ENCODE measurements around the gene PKHD1.
A peak's percentile ranks its signal among the peaks of the same experiment; 100 is the strongest.

PKHD1 gene

DNA sequence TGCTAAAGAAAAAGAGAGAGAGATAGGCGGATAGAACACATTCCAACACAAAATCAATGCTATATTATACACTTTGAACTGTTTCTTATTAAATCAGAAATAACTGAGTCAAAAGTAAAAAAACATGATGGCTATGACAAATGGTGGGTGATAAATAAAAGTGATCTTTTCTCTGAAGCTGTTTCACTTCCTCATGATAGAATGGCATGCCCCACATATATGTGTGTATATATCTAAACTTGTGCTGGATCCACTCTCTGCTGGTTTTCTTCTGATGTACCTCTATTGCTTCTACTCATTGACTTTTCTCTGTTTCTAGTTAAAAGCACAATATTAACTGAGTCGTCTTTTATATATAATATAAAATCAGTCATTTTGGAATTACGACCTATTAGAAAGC, 429.9 kb downstream of the PKHD1 start:
- no peak for DNase-seq

DNA sequence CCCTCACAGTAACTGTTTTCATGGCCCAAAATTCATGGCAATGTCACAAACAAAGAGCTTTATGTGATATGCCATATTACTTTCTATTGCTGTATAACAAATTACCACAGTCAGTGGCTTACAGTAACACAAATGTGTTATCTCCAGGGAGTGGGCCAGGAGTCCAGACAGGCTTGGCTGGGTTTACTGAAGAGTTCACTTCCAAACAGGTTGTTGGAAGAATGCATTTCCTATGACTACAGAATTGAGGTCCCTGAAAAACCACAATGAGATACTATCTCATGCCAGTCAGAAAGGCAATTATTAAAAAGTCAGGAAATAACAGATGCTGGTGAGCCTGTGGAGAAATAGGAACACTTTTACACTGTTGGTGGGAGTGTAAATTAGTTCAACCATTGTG, 431.9 kb downstream of the PKHD1 start:
- no peak for DNase-seq

DNA sequence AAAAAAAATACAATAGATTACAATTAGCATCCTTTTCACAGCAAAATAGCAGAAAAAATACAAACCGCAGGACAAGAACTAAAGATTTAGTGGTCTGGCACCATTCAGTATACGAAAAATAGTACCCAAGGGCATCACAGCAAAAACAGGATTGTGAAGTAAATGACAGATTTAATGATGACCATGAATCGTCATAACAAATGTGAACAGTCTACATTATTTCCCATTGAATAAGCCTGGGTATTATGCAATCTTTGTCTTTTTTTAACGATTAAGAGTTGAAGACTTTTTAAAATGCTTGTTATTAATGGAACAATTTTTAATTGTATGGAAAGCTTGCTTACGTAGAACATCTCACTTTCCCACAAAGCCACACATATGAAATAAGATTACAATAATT, 432.8 kb downstream of the PKHD1 start:
- no peak for DNase-seq

DNA sequence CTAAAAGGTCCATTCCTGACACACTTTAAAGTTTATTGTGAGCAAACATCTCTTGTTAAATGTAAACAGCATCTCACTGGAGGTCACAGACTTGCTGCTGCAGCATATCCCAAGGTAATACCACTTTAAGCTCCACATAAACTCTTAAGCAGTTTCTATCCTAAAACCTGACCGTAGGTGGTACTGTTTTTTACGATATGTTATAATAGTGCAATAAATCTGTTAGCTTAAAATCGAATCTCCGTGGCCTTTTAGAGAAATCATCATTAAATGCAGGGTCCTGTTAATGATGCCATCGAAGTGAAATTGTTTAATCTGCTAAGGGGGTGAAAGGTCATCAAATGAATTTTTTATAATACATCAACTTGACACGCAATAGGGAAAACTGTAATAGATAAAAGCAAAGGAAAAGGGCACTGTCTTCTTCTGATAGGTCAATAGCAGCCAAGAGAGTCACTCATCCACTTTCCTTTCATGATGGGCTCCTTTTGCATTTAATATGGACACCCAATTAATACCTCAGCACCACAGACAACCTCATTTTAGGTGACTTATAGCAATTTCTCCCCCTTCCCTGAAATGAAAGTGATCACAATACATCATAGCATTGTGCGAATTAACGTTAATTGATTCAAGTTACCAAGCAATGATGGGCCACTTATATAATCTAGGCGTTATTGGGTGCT, 436.1 kb downstream of the PKHD1 start:
- no peak for DNase-seq

- DNase-seq = no peak
Measured at GRCh38 chr6:51648774-51649173, 438.6 kb downstream of the PKHD1 start.

- DNase-seq = no peak
Measured at GRCh38 chr6:51648236-51648635, 439.2 kb downstream of the PKHD1 start.

DNA sequence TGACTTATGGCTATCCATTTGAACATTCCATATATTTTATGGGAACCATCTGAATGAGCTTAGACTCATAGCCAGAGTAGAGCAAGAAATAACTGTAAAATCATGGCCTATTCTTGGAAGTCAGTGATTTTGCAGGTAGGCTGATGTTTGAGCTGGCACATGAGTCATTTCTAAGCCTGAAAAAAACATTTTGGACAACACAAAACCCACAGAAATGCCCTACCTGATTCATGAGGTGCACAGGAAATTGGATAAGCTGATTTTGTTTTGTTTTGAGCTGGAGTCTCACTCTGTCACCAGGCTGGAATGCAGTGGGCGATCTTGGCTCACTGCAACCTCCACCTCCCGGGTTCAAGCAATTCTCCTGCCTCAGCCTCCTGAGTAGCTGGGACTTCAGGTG, 443.0 kb downstream of the PKHD1 start:
- DNase-seq = no peak

DNA sequence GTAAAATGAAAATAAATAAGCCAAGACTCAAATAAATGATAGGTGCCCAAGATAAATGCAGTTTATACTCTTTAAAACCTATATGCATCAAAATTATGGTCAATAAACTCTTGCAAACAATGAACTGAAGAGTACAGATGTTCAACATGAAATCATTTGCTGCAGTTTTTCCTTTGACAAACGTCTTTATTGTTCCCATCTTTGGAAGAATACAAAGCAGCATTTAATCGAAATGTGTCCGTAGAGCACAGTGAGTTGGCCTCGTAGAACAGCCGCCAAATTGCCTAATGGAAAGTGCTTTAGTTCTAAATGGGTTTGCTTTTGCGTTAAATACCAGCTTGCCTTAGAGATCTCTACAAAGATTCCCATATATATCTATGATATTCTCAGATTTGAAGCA, 447.4 kb downstream of the PKHD1 start:
- DNase-seq = no peak

DNA sequence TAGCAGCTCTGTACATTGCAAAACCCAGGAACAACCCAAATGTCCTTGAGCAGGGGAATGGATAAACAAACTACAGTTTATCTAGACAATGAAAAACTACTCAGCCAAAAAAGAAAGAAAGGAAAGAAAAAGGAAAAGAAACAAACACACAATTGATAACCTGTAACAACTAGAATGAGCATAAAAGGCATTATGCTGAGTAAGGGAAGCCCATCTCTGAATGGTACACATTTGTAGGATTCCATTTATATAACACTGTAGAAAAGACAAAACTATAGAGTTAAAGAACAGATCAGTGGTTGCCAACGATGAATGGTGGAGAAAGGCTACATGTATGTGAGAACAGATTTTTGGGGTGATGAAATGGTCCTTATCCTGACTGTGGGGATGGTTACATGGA, 454.0 kb downstream of the PKHD1 start:
- no peak for DNase-seq

GRCh38 chr6:51630011-51630410, 457.4 kb downstream of the PKHD1 start:
- DNase-seq = no peak

DNA sequence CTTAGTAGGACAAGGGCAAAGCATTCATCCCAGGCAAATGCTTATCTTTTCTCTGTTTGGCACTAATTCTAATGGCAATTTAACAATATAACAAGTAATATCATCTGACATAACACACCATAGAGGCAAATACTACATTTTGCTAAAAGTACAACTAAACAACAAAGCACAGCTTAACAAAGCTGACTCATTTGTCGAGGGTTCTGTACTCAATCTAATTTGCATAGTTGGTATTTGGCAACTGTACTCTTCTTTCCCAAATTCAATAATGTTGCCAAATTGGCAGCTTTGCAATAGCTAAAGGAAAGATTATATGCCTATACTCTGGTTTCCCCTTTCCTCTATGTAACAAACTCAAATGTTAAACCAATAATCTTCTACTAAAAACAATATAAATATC, 461.0 kb downstream of the PKHD1 start:
- no peak for DNase-seq

DNA sequence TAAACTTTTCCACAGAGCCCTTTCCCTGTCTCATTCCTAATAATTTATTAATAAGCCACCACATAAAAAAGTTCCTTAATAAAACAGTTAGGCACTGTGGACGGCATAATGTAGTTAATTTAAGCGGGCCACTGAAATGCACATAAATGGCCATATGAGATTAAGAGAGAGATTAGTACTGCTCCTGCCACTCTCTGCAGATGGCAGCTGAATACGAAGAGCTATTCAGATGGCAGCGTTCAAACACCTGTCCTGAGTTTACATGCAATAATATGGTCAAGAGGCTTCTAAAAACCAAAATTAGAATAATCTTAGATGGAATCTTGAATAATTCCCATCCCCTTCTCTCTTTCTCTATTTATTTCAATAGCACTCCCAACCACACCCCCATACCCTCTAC, 461.8 kb downstream of the PKHD1 start:
- DNase-seq = no peak

DNA sequence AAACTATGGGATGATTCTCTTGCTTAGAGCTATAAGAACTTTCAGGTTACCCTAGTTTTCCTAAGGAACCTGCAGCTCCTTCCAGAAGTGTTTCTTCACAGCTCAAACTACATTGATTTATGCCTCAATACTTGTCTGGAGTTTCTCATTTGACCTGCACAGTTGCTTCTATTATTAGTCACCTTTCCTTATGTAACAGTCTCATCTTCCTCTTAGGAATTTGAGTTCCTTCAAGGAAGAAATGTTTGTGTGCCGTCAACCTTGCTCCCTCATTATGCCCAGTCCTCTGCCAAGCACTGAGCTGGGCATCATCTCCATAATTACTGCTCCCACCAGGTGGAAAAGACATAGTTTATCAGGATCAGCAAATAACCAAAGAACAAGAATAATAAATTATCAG, 466.4 kb downstream of the PKHD1 start:
- no peak for DNase-seq

DNA sequence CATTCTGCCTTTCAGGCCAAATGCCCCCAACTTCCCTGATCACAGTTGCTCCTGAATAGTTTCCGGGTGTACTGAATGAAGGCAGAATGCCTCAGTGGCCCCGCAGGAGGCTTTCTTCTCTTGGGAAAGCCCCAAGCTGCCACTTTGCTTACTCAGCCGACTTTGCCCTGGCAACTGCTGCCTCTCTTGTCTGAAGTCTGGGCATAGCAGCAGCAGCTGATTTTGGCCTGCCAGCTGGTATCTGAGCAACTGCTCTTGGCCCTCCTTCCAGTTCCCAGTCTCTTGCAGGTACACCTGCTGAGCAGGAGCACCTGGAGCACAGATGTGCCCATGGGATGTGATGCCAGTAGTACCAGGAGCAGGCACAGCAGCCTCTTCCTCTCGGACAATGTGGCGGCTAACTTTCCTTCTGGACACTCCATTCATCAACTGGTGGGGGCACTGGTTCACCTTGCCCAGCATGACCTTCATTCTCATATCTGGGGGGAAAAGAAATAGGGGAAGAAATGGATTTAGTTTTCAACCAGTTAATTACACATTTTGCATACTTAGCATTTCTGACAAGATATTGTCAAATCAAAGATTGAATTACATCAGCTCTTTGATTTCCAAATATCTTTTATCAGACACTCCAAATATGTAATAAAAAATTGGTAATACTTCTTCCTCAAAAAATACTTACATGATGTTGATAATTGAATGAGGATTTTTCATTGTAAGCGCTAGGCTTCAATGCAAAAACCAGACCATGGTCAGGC, 468.2 kb downstream of the PKHD1 start:
- no peak for DNase-seq

DNA sequence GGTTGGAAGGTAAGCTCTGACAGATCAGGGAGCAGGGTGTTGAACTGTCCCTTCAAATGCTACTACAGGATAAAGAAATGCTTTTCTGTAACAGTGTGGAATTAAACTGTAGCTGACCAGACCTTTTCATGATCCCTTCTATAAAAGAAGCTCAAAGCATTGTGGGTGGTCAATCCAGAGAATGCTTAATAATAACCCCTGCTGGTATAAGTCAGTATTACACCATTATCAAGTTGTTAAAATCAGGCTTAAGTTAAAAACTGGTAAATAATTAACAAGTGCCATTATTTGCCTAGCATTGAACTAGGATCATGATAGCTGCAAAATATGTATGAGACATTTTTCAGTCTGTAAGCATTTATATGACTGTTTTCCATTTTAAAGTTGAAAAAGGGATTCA, 468.9 kb downstream of the PKHD1 start:
- DNase-seq = no peak

DNA sequence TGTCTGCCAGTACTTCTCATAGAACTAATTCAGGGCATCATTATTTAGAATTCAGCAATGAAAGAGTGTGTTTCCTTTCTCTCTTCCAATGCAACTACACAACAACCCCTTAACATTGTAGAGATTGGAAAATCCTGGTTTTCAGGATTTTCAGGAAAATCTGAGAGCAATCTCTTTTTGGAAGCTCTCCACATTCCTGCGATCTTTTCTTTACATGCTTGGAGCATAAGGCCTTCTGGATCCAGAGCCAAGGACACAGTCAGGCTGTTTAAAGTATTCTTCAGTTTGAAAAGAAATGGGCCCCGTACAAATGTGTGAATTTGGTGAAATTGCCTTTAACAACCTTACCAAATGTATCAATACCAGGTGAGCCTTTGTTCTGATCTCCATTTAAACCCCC, 469.7 kb downstream of the PKHD1 start:
- DNase-seq = no peak

DNA sequence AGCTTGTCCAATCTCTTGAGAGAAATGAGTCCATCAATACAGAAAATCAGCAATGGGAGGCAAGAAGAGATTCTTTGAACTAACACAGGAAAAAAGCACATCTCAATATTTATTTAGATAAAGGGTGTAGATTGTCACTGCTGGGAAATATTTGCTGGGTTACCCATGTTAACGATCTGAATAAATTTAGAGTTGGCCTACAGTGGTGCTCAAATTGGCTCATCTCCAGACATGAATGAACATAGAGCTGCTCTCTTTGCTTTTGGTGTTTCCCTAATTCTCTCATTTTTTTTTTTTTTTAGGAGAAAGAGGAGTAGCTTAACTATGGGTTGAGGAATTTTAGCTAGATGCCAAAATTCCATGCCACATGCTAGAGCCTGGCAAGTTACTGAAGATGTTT, 471.2 kb downstream of the PKHD1 start:
- no peak for DNase-seq

DNA sequence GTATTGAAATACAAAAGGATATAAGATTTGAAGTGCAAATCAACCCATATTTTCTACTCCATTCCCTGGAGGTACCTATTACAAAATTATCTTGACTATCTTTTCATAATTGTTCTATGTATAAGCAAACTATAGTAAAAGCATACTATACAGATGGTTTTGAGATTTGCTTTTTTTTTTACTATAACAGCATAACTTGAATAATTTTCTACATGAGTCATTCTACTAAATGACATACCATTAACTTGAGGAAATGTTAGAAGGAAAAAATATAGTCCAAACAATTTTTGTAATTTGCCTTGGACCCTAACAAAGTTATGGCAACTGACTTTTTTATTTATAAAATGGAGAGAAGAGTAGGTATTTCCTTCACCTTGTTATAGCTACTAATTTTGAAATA, 472.7 kb downstream of the PKHD1 start:
- DNase-seq = no peak

DNA sequence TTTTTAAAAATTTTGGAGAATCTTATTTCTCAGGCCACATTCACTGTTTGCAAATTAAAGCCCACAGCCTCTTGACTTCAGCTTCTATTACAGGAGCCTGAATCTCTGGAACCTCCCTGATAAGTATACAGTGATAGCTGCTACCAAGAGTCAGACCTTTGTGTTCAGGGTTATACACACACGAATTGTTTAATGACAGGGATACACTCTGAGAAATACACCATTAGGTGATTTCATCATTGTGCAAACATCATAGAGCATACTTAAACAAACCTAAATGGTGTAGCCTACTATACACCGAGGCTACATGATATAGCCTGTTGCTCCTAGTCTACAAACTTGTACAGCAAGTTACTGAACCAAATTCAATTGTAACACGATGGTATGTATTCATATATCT, 473.9 kb downstream of the PKHD1 start:
- peak; percentile 16 for DNase-seq

DNA sequence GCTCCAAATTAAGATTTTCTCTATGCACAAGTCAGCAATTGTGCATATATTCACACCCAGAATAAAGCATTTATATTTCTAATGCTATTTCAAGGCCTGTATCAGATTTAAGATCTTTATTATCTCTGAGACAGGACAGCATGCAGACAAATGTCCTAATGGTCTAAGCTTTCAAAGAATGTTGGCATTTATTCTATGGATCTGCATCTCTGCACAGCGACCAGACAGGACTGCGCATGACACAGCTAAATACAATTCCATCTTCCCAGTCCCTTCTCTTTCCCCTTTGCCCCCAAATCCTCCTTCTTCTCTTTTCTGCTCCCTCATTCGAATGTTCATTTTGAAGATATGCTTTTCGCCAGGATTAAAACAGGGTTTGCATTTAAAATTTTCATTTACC, 478.5 kb downstream of the PKHD1 start:
- no peak for DNase-seq

DNA sequence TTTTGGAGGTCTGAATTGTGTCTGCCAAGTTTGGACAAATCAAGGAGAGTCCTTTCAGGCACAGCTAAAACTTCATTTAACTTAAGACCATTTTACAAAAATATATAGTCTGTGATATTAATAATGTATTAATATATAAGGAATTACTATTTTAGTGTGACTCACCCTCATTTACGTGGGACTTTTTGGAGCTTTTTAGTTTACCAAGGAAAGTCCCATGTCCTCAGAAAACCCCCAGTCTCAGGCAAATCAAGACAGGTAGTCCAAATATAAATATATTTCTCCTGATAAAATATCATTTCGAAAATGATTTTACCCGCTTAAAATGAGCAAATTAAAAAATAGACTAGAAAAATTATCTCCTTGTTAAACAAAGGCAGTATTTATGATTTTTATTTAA, 479.0 kb downstream of the PKHD1 start:
- no peak for DNase-seq

GRCh38 chr6:51600514-51600913, 486.9 kb downstream of the PKHD1 start:
- DNase-seq = no peak

GRCh38 chr6:51598171-51598570, 489.2 kb downstream of the PKHD1 start:
- no peak for DNase-seq

DNA sequence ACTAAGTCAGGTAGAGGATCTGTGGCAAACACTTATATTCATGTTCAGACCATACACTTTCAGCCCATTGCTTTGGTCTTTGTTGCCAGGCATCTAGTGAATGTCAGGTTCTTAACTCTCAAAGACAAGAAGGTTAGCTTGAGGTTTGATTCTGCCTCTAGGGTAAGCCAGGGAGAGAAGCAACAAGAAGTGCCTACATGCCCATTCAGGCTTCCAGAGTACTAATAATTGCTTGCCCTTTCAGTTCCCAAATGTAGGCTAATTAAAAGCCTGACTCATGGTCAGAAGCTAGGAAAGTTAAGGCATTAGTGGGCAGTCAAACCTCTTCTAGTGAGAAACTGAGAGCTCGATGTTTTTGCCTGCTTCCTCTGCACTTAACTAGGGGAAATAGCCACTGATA, 492.4 kb downstream of the PKHD1 start:
- no peak for DNase-seq

GRCh38 chr6:51585264-51585663, 502.1 kb downstream of the PKHD1 start:
- DNase-seq = no peak

Data from NCI-H1417 treated with DMSO at 0.1 percent for 48 hours (cell line).